Body of pancreas (tissue), 4 donors: Measurements from ENCODE around the gene GTF3C2.

ENCODE experiments used
- CTCF ChIP-seq, 7 experiments: fragments of 450-650 bp in 4 of 7; fragments of 200-600 bp in 3 of 7; sonication (generic) in 3 of 7; IDR thresholded peaks; one replicate each; pipeline ENCODE4 v1.5.1; 2016 to 2019; ENCODE audit warnings: antibody characterized with exemption in 7 of 7
- POLR2A ChIP-seq, 3 donors: fragments of 450-650 bp; IDR thresholded peaks; one replicate each; pipeline ENCODE4 v1.6.1; 2016; ENCODE audit warnings: antibody characterized with exemption in 3 of 3, mild to moderate bottlenecking in 2 of 3

DNA sequence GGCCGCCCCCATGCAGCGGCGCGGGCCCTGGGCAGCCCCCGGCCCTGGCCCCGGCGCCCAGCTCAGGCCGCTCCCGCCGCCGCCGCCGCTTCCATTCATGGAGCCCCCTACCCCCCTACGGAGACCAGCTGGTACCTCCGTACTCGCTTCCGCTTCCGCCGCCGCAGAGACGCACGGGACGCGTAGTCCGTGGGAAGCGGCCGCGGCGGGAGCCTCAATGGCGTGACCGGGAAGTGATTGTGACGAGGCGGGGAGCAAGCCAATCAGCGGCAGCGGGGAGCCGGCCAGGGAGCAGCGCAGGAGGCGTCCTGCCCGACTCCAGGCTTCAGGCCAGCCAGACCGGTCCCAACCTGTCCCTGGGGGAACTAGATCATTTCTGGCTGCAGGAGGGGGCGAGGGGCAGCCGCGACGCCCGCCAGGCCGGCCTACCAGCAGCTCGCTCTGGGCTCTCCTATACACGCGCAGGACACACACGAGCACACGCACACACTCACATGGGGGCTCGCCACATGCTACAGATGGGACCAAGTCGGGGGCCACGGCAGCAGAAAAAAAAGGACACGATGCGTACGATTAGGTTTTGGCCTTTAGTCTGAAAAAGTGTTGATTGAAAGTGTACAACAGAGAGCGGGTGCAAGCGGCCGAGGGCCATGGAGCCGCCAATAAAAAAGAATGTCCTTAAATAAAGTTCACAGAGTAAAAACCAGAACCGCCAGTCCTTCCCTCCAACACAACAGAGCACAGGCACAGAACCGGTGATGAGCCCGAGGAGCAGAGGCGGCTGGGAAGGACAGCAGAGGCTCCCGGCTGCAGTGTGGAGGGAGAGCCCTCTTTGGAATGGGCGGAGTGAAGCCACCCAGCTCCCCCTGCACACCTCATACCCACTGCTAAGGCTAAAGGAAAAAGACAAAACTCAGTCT, 24.3 kb upstream of the GTF3C2 start, which contains the start of gene ZNF513:
- TF ChIP-seq CTCF (IDR thresholded peaks at IDR 0.05): peak in 1 of 7 experiments; percentile 5
- peak; percentile 51 to 88 (median 83) for TF ChIP-seq POLR2A (IDR thresholded peaks at IDR 0.05)
